Adrenal gland (tissue), 19 donors: Measurements from ENCODE around the gene F5. TPM values are rescaled to one million over a fixed set of nuclear protein-coding genes. Genes with fewer than 3 reads are reported as not detected.
A peak's percentile ranks its signal among the peaks of the same experiment; 100 is the strongest.

Source experiments
- DNase-seq, 7 donors: peaks; one replicate each; pipeline ENCODE4 v3.0.0-alpha.2; 2019 to 2020
- H3K27ac ChIP-seq, 5 donors: fragments of 200-600 bp; sonication (generic) in 4 of 5; 1 replicate in 3 of 5; 2 replicates in 2 of 5; pipeline versions ENCODE4 v1.5.1 to v1.8.0; 2016 to 2020; ENCODE audit warnings: mild to moderate bottlenecking in 1 of 5
- H3K27me3 ChIP-seq: fragments of 200-600 bp; 2 replicates; pipeline ENCODE4 v1.8.0; 2021
- H3K36me3 ChIP-seq, 2 donors: fragments of 200-600 bp; replicated peaks in 1 of 2; 1 replicate in 1 of 2; 2 replicates in 1 of 2; pipeline versions ENCODE4 v1.5.1 to v1.8.0; 2018 to 2022
- H3K4me1 ChIP-seq, 2 donors: fragments of 200-600 bp; replicated peaks in 1 of 2; 1 replicate in 1 of 2; 2 replicates in 1 of 2; pipeline versions ENCODE4 v1.5.1 to v1.8.0; 2018 to 2021
- H3K4me3 ChIP-seq, 4 donors: fragments of 200-600 bp; sonication (generic) in 3 of 4; one replicate each; pipeline ENCODE4 v1.5.1; 2016 to 2018
- H3K9me3 ChIP-seq, 3 donors: fragments of 200-600 bp; sonication (generic) in 1 of 3; replicated peaks in 1 of 3; 1 replicate in 2 of 3; 2 replicates in 1 of 3; pipeline versions ENCODE4 v1.5.1 to v1.8.0; 2016 to 2021
- POLR2A ChIP-seq, 2 donors: fragments of 450-650 bp; IDR thresholded peaks; one replicate each; pipeline ENCODE4 v1.6.1; 2017; ENCODE audit warnings: antibody characterized with exemption in 2 of 2, mild to moderate bottlenecking in 2 of 2, moderate library complexity in 1 of 2
- WGBS, 4 donors: extraction: QIAGEN DNeasy Blood & Tissue Kit in 2 of 4; methylation state at CpG; one replicate each; pipeline versions ENCODE4 v1.1.5 to v1.1.7; 2013 to 2017; 5-methylcytosine and 5-hydroxymethylcytosine counted together
- intact Hi-C, 2 donors: fragments of 100-400 bp; cut with DNase I; formaldehyde crosslinking; loops; one replicate each; pipeline versions ENCODE4 v1.14.1 to v1.15.0; 2022 to 2023
- long read RNA-seq, 10 donors: library from polyadenylated mRNA in 3 of 10; unstranded in 2 of 10; stranded (forward) in 1 of 10; transcript quantifications; one replicate each; pipeline ENCODE4 v2.0.0 and lab custom pipeline, GENCODE V29; 2021 to 2026
- polyA plus RNA-seq, 3 donors: library from polyadenylated mRNA; stranded (reverse); fragments of 200-250 nt in 2 of 3; fragments of 350-450 nt in 1 of 3; fragmentation: Illumina TruSeq in 1 of 3; extraction: RNeasy Lipid Tissue Mini Kit (QIAGEN cat#74804) in 1 of 3; gene quantifications; one replicate each; pipeline ENCODE4 v1.2.3, GENCODE V29; 2013 to 2014
- total RNA-seq, 9 donors: library from RNA; depleted of rRNA in 4 of 9; stranded (reverse); fragments of >200 nt in 4 of 9; fragments of 120-200 nt in 1 of 9; fragmentation: NEBNext Ultra II Directional in 1 of 9; extraction: Animal tissue kit (Norgen Biotek cat#: 25700) in 1 of 9; gene quantifications; one replicate each; pipeline versions ENCODE4 v1.1.0 to v1.2.4, GENCODE V29; 2013 to 2023
- TF ChIP-seq, protein P1 (sequence below), 6 experiments: fragments of 450-650 bp in 4 of 6; fragments of 200-600 bp in 2 of 6; sonication (generic) in 1 of 6; IDR thresholded peaks; 1 replicate in 5 of 6; 2 replicates in 1 of 6; pipeline versions ENCODE4 v1.5.1 to v1.8.0; 2016 to 2021; ENCODE audit warnings: antibody characterized with exemption in 6 of 6, mild to moderate bottlenecking in 2 of 6, moderate library complexity in 1 of 6
- donor health status: healthy with polysubstance abuse.
- donor health status: Bipolar disorder and iron deficiency.
- donor health status: DM: yes; HTN: yes; CAD: no.
- donor health status: DM: no; HTN: no; CAD: no.
- donor health status: DM: no; HTN: no; CAD: no.
- donor health status: DM: yes; HTN: yes; CAD: no.

Gene F5
- total RNA-seq: under 1 TPM in 5 of 9 donors, not detected in 4; under 0.01 to 0.39 (median 0.06) TPM
- under 1 TPM; 0.13 to 0.88 (median 0.64) TPM for polyA plus RNA-seq
- long read RNA-seq, donor 1: 0 reads
- long read RNA-seq, donor 2: 0 reads
- long read RNA-seq, donor 3: 0 reads
- long read RNA-seq, donor 4: 0 reads
- long read RNA-seq, donor 5: 0 reads
- long read RNA-seq, donor 6: 0 reads
- long read RNA-seq, donor 7: 0 reads
- long read RNA-seq, donor 8: 0 reads
- long read RNA-seq, donor 9: 0 reads
- long read RNA-seq, donor 10: 0 reads

DNA sequence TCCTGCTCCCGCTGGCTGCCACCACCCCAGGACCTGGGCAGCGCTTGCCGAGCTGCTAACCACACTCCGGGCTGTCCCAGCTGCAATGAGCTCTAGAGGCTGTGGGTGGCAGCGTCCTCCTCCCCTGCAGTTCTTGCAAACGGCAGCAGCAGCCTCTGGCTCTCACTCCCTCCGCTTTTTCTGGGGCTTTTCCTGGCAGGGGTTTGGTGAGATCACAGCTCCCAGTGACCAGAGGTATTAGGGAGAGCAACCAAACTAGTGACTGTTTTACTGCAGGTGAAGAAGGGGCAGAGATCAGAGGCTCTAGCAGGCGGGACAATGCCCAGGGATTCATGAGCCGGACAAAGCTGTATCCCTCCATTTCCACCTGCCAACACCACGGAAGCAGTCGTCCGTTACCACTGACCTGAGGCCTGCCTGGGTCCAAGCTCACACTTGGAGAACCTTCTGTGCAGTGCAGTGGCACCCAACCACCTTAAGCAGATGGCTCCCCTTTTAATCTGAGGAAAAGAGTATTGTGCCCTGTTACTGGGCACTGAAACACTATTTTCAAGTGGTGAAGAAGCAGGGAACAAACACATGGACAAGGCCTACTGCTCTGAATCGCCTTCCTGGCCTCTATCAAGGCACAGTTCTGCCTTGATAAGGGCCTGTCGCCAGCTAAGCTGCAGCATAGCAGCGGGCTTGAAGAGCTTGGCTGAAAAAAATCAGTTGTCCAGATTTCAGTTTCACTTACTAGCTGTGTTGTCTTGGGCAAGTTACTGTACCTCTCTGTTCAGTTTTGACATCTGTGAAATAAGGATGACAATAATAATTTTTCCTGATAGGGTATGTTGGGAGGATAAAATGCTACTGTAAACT is at the start of gene F5:
Gene F5 (minus strand): TSS at position 87 of the 861 bp plus-strand sequence. CDS start 95 bp downstream, outside the sequence.
- intact Hi-C loops: loop anchor here in 1 of 2 donors (10.0 kb wide), 1 partner anchor 228 kb away; no protein-coding TSS in a partner anchor
- Histone ChIP-seq H3K9me3 (no peaks in the 10 kb centered on the region), H3K4me3 (no peak within 1 kb of the TSS), H3K36me3 (no peaks in the 10 kb centered on the region), H3K27ac (no peak within 1 kb of the TSS), H3K27me3 (peaks cover 13% of the 10 kb centered on the region), H3K4me1 (peaks cover 0 to 9% of the 10 kb centered on the region in 2 donors)
- 23 to 63% (median 26%) methylated on average over 4 to 15 of the region's 15 CpGs for WGBS, 4 donors
- DNase-seq: peak; percentile 35 to 81 (median 68)
- no peak for TF ChIP-seq POLR2A (IDR thresholded peaks at IDR 0.05)
- TF ChIP-seq, protein P1, sequence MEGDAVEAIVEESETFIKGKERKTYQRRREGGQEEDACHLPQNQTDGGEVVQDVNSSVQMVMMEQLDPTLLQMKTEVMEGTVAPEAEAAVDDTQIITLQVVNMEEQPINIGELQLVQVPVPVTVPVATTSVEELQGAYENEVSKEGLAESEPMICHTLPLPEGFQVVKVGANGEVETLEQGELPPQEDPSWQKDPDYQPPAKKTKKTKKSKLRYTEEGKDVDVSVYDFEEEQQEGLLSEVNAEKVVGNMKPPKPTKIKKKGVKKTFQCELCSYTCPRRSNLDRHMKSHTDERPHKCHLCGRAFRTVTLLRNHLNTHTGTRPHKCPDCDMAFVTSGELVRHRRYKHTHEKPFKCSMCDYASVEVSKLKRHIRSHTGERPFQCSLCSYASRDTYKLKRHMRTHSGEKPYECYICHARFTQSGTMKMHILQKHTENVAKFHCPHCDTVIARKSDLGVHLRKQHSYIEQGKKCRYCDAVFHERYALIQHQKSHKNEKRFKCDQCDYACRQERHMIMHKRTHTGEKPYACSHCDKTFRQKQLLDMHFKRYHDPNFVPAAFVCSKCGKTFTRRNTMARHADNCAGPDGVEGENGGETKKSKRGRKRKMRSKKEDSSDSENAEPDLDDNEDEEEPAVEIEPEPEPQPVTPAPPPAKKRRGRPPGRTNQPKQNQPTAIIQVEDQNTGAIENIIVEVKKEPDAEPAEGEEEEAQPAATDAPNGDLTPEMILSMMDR (IDR thresholded peaks at IDR 0.05): peak; percentile 23 to 57 (median 37)

DNA sequence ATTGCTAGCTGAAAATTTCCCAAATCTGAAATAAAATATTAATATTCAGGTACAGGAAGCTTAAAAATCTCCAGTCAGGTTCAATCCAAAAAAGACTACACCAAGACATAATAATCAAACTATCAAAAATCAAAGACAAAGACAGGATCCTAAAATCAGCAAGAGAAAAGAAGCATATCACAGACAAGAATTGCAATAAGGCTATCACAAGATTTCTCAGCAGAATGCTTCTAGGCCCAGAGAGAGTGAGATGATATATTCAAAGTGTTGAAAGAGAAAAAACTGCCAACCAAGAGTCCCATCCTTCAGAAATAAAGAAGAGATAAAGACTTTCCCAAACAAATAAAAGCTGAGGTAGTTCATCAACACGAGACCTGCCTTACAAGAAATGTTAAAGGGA is 48.6 kb upstream of the F5 start:
- Histone ChIP-seq H3K4me3 (no peak overlapping the region), H3K27ac (no peak overlapping the region), H3K27me3 (no peaks in the 10 kb centered on the region), H3K4me1 (no peaks in the 10 kb centered on the region), H3K36me3 (no peaks in the 10 kb centered on the region), H3K9me3 (peaks cover 0 to 16% (median 14%) of the 10 kb centered on the region in 3 donors)
- no peak for DNase-seq
- TF ChIP-seq, protein P1 (IDR thresholded peaks at IDR 0.05): no peak
- intact Hi-C loops: no loop called here
- WGBS, 4 donors: 70 to 83% (median 81%) methylated on average over 1 of the region's 1 CpG

DNA sequence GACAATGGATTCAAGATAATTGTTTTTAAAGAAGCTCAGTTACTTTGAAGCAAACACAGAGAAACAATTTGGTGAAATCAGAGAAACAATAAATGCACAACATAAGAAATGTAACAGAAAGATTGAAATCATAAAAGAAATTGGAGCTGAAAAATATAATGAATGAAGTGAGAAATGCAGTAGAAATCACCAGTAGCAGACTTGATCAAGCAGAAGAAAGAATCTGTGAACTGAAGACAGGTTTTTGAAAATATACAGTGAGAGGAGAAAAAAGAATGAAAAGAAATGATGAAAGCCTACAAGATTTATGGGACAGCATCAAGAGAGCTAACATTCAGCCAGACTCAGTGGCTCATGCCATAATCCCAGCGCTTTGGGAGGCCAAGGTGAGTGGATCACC is 47.9 kb upstream of the F5 start:
- Histone ChIP-seq H3K4me3 (no peak overlapping the region), H3K27me3 (no peaks in the 10 kb centered on the region), H3K4me1 (no peaks in the 10 kb centered on the region), H3K9me3 (peaks cover 0 to 16% (median 14%) of the 10 kb centered on the region in 3 donors), H3K27ac (no peak overlapping the region), H3K36me3 (no peaks in the 10 kb centered on the region)
- WGBS, 4 donors: 86 to 92% (median 90%) methylated on average over 1 of the region's 1 CpG
- no peak for TF ChIP-seq POLR2A (IDR thresholded peaks at IDR 0.05)
- TF ChIP-seq, protein P1 (IDR thresholded peaks at IDR 0.05): no peak
- intact Hi-C loops: no loop called here
- DNase-seq: no peak

DNA sequence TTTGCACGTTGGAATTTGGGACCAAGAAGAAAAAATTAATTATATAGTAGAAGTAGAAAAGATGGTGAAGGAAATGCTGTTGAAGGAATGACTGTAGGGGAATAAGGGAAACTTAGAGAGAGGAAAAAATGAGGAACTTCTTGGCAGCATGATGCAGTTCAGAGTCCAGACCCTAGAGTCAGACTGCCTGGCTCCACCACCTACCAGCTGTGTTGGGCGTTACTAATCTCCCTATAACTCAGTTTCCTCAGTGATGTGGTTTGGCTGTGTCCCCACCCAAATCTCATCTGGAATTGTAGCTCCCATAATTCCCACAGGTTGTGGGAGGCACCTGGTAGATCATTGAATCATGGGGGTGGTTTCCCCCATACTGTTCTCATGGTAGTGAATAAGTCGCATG is 45.0 kb upstream of the F5 start:
- no peak for DNase-seq
- 72 to 85% (median 77%) methylated on average over 3 of the region's 3 CpGs for WGBS, 4 donors
- TF ChIP-seq, protein P1 (IDR thresholded peaks at IDR 0.05): no peak
- TF ChIP-seq POLR2A (IDR thresholded peaks at IDR 0.05): no peak
- Histone ChIP-seq H3K36me3 (no peaks in the 10 kb centered on the region), H3K4me1 (no peaks in the 10 kb centered on the region), H3K9me3 (peaks cover 0 to 16% (median 9%) of the 10 kb centered on the region in 3 donors), H3K27ac (no peak overlapping the region), H3K27me3 (no peaks in the 10 kb centered on the region), H3K4me3 (no peak overlapping the region)
- intact Hi-C loops: no loop called here
